K562 (cell line): ENCODE measurements around the gene DLL4. TPM values are rescaled to one million over a fixed set of nuclear protein-coding genes. Genes with fewer than 3 reads are reported as not detected.

Experiments used
- CREB3L1 ChIP-seq: fragments of 450-650 bp; IDR thresholded peaks from 2 replicates; pipeline ENCODE4 v1.6.1; 2014; ENCODE audit warnings: low read depth, mild to moderate bottlenecking, moderate library complexity, borderline replicate concordance
- CREB5 ChIP-seq: fragments of 250-450 bp; sonication (Bioruptor Pico); IDR thresholded peaks from 2 replicates; pipeline ENCODE4 v1.5.0; 2020; ENCODE audit warnings: mild to moderate bottlenecking
- FOSL1 ChIP-seq: fragments of 200-800 bp; sonication (Bioruptor generic); conservative IDR thresholded peaks from 2 replicates; pipeline ENCODE4 v1.6.1; 2016; ENCODE audit warnings: missing genetic modification characterization, missing compliant biosample characterization
- HMBOX1 ChIP-seq: sonication (generic); IDR thresholded peaks from 2 replicates; pipeline ENCODE4 v1.6.1; 2016
- KHSRP ChIP-seq: fragments of 450-650 bp; IDR thresholded peaks from 2 replicates; pipeline ENCODE4 v1.6.1; 2017
- KLF13 ChIP-seq: fragments of 450-650 bp; IDR thresholded peaks from 2 replicates; pipeline ENCODE4 v1.6.1; 2016; ENCODE audit warnings: missing genetic modification characterization, low read depth, mild to moderate bottlenecking, missing compliant biosample characterization, moderate library complexity, borderline replicate concordance
- LCOR ChIP-seq: sonication (generic); formaldehyde crosslinking; IDR thresholded peaks from 2 replicates; pipeline ENCODE4 v1.8.0; 2022; ENCODE audit warnings: mild to moderate bottlenecking, missing genetic modification reagents
- PKNOX1 ChIP-seq: fragments of 450-650 bp; IDR thresholded peaks from 2 replicates; pipeline ENCODE4 v1.6.1; 2016
- PRDM10 ChIP-seq: fragments of 450-650 bp; IDR thresholded peaks from 2 replicates; pipeline ENCODE4 v1.6.1; 2018; ENCODE audit not compliant: partially characterized antibody
- RBBP5 ChIP-seq: fragments of 200-600 bp; sonication (generic); IDR thresholded peaks from 2 replicates; pipeline ENCODE4 v1.6.1; 2012; ENCODE audit warnings: borderline replicate concordance, mild to moderate bottlenecking, low read length, control low read depth, inconsistent platforms; ENCODE audit not compliant: insufficient read depth, poor library complexity, severe bottlenecking
- WHSC1 ChIP-seq: IDR thresholded peaks from one replicate; pipeline ENCODE4 v1.6.1; 2012; ENCODE audit warnings: low read length, control low read depth, inconsistent platforms
- ZBED1 ChIP-seq: IDR thresholded peaks from 2 replicates; pipeline ENCODE4 v1.6.1; 2014
- ZNF121 ChIP-seq: sonication (generic); formaldehyde crosslinking; conservative IDR thresholded peaks from 2 replicates; pipeline ENCODE4 v1.8.0; 2022; ENCODE audit warnings: missing genetic modification reagents
- ZNF197 ChIP-seq: fragments of 200-800 bp; sonication (Bioruptor generic); IDR thresholded peaks from 2 replicates; pipeline ENCODE4 v1.6.1; 2016; ENCODE audit warnings: low read depth, missing genetic modification characterization, missing compliant biosample characterization
- ZNF282 ChIP-seq: sonication (generic); formaldehyde crosslinking; IDR thresholded peaks from 2 replicates; pipeline ENCODE4 v1.8.1; 2023; ENCODE audit warnings: missing genetic modification reagents
- ZNF347 ChIP-seq: fragments of 450-650 bp; formaldehyde crosslinking; IDR thresholded peaks from 2 replicates; pipeline ENCODE4 v1.4.0; 2020; ENCODE audit warnings: low read depth, mild to moderate bottlenecking, moderate library complexity
- ZNF740 ChIP-seq, 3 experiments: fragments of 200-800 bp in 1 of 3; sonication (Bioruptor generic) in 1 of 3; sonication (generic) in 1 of 3; formaldehyde crosslinking in 1 of 3; IDR thresholded peaks; 2 replicates each; pipeline versions ENCODE4 v1.6.1 to v1.8.0; 2016 to 2022; ENCODE audit warnings: mild to moderate bottlenecking in 2 of 3, missing compliant biosample characterization in 2 of 3, missing genetic modification characterization in 2 of 3, missing genetic modification reagents in 1 of 3
- polyA plus RNA-seq, 8 experiments: library from polyadenylated mRNA; depleted of rRNA in 4 of 8; stranded (reverse) in 5 of 8; unstranded in 3 of 8; fragments of >200 nt; fragmentation: Nextera tagmentation in 2 of 8; fragmentation: Illumina TruSeq in 1 of 8; extraction: Ambion mirVana in 2 of 8; extraction: Trizol in 1 of 8; gene quantifications; 2 replicates each; pipeline versions ENCODE4 v1.2.1 to v1.2.3, GENCODE V29; 2011 to 2014; ENCODE audit warnings: inconsistent platforms in 1 of 8, missing spikeins in 1 of 8
- total RNA-seq, 7 experiments: library from RNA; depleted of rRNA in 6 of 7; stranded (reverse); fragments of >200 nt in 6 of 7; fragmentation: Illumina TruSeq in 2 of 7; extraction: Trizol in 2 of 7; gene quantifications; 2 replicates each; pipeline versions ENCODE4 v1.2.1 to v1.2.3, GENCODE V29; 2011 to 2021; ENCODE audit warnings: low replicate concordance in 1 of 7

Gene DLL4
- total and polyA plus RNA-seq, 9 of the 15 experiments (the other 6 are each of a cell fraction or from before 2014, with no cell fraction given) = 0.04 to 1.1 (median 0.41) TPM; not detected in 1

- TF ChIP-seq CREB3L1 (no peak), ZBED1 (no peak), KLF13 (tag) (no peak), LCOR (no peak), ZNF347 (CRISPR knock-in tag) (no peak), WHSC1 (no peak), KHSRP (no peak), ZNF121 (CRISPR knock-in tag) (no peak), ZNF197 (CRISPR knock-in tag) (no peak), CREB5 (CRISPR knock-in tag) (no peak), PRDM10 (peak; percentile 22), HMBOX1 (no peak), ZNF740 (CRISPR knock-in tag; IDR thresholded peaks at IDR 0.05) (no peak), ZNF740 (tag; IDR thresholded peaks at IDR 0.05) (no peak), ZNF282 (no peak), RBBP5 (no peak), PKNOX1 (no peak), FOSL1 (peak; percentile 80)
These were observed 12.6 kb downstream of the DLL4 start (continued) for GRCh38 chr15:40941528-40942336.
